HCT116 (cell line): Measurements from ENCODE around the gene BMPER. TPM values are rescaled to one million over a fixed set of nuclear protein-coding genes. Genes with fewer than 3 reads are reported as not detected.

Experiments used
- ATAC-seq: fragments of 200-7000 bp; cut with Tn5 transposase; 2 replicates; pipeline ENCODE4 v1.9.1; 2020; ENCODE audit warnings: mild to moderate bottlenecking, moderate library complexity
- BruUV-seq: library from RNA; stranded (reverse); fragments of 400-500 nt; replicated peaks from 2 replicates; lab custom pipeline; 2021; lab: Mats Ljungman, UMichigan
- CTCF ChIA-PET: fragments of 300-600 bp; sonication (Branson Sonifier 250); formaldehyde crosslinking; loops from one replicate; lab custom pipeline; 2021; ENCODE audit warnings: antibody characterized with exemption; lab: Charles Lee
- POLR2A ChIA-PET: fragments of 300-600, 350-600 bp; sonication (Branson Sonifier 250); formaldehyde crosslinking; loops from one replicate; lab custom pipeline; 2021; ENCODE audit warnings: antibody characterized with exemption; lab: Charles Lee
- RAD21 ChIA-PET, 2 experiments: fragments of 300-600 bp; sonication (Branson Sonifier 250); formaldehyde crosslinking; loops; one replicate each; lab custom pipeline; 2023; ENCODE audit warnings: low total read pairs in 2 of 2; ENCODE audit not compliant: uncharacterized antibody in 2 of 2, unreplicated experiment in 2 of 2, low non-redundant PET in 1 of 2; lab: Charles Lee
- DNase-seq: peaks from one replicate; pipeline ENCODE4 v3.0.0-alpha.2; 2010; ENCODE audit warnings: low read depth, low spot score
- H2AFZ ChIP-seq: fragments of 200-600 bp; shearing (Covaris generic), sonication (generic); 2 replicates; pipeline ENCODE4 v1.6.1; 2017; ENCODE audit warnings: low read depth, mixed run types, mixed read lengths, antibody characterized with exemption, low read length; ENCODE audit not compliant: poor library complexity, severe bottlenecking
- H3K27ac ChIP-seq: 2 replicates; pipeline ENCODE4 v1.5.1; 2012; ENCODE audit warnings: low read depth, low read length
- H3K27me3 ChIP-seq: fragments of 200-600 bp; sonication (generic); 2 replicates; pipeline ENCODE4 v1.6.1; 2016; ENCODE audit warnings: mixed run types, low read length, mixed read lengths; ENCODE audit not compliant: insufficient read depth
- H3K36me3 ChIP-seq, 2 experiments: fragments of 200-500 bp in 1 of 2; fragments of 200-600 bp in 1 of 2; sonication (Bioruptor generic) in 1 of 2; sonication (generic) in 1 of 2; 2 replicates each; pipeline versions ENCODE4 v1.5.1 to v1.6.1; 2014 to 2016; ENCODE audit warnings: low read length in 2 of 2, inconsistent platforms in 1 of 2, mixed read lengths in 1 of 2, mixed run types in 1 of 2; ENCODE audit not compliant: insufficient read depth in 2 of 2, control insufficient read depth in 1 of 2
- H3K4me1 ChIP-seq, 2 experiments: fragments of 200-600 bp in 1 of 2; sonication (generic) in 1 of 2; 2 replicates each; pipeline versions ENCODE4 v1.5.1 to v1.6.1; 2012 to 2017; ENCODE audit warnings: low read length in 2 of 2, inconsistent platforms in 1 of 2, mild to moderate bottlenecking in 1 of 2, mixed read lengths in 1 of 2, mixed run types in 1 of 2, moderate library complexity in 1 of 2; ENCODE audit not compliant: insufficient read depth in 2 of 2, control insufficient read depth in 1 of 2
- H3K4me2 ChIP-seq: fragments of 200-600 bp; sonication (generic); 2 replicates; pipeline ENCODE4 v1.6.1; 2017; ENCODE audit warnings: mixed run types, low read length, mixed read lengths
- H3K4me3 ChIP-seq, 2 experiments: fragments of 200-600 bp in 1 of 2; sonication (generic) in 1 of 2; replicated peaks in 1 of 2; 2 replicates each; pipeline ENCODE4 v1.5.1; 2011 to 2016; ENCODE audit warnings: low read length in 2 of 2, control low read depth in 1 of 2, low read depth in 1 of 2, mild to moderate bottlenecking in 1 of 2, mixed read lengths in 1 of 2, mixed run types in 1 of 2
- H3K79me2 ChIP-seq: fragments of 200-600 bp; sonication (generic); 2 replicates; pipeline ENCODE4 v1.6.1; 2017; ENCODE audit warnings: mild to moderate bottlenecking, mixed run types, low read length, moderate library complexity, mixed read lengths; ENCODE audit not compliant: insufficient read depth
- H3K9ac ChIP-seq: fragments of 200-600 bp; sonication (generic); 2 replicates; pipeline ENCODE4 v1.6.1; 2016; ENCODE audit warnings: low read length, mixed read lengths
- H3K9me2 ChIP-seq: fragments of 200-600 bp; sonication (generic), shearing (Covaris generic); 2 replicates; pipeline ENCODE4 v1.6.1; 2017; ENCODE audit warnings: mixed run types, mild to moderate bottlenecking, moderate library complexity; ENCODE audit not compliant: insufficient read depth
- H3K9me3 ChIP-seq, 2 experiments: fragments of 200-500 bp in 1 of 2; fragments of 200-600 bp in 1 of 2; sonication (Bioruptor generic) in 1 of 2; sonication (generic) in 1 of 2; 2 replicates each; pipeline ENCODE4 v1.6.1; 2014 to 2017; ENCODE audit warnings: low read length in 2 of 2, mixed read lengths in 2 of 2, inconsistent platforms in 1 of 2, low read depth in 1 of 2, mild to moderate bottlenecking in 1 of 2, mixed run types in 1 of 2, moderate library complexity in 1 of 2; ENCODE audit not compliant: control insufficient read depth in 1 of 2, insufficient read depth in 1 of 2
- H4K20me1 ChIP-seq: fragments of 200-600 bp; sonication (generic), shearing (Covaris generic); 2 replicates; pipeline ENCODE4 v1.6.1; 2017; ENCODE audit warnings: mixed run types, mild to moderate bottlenecking, moderate library complexity; ENCODE audit not compliant: insufficient read depth
- EZH2phosphoT487 ChIP-seq: fragments of 200-600 bp; IDR thresholded peaks from 2 replicates; pipeline ENCODE4 v1.6.1; 2018; ENCODE audit warnings: antibody characterized with exemption, borderline replicate concordance
- FOSL1 ChIP-seq: IDR thresholded peaks from 2 replicates; pipeline ENCODE4 v1.6.1; 2012; ENCODE audit warnings: low read depth
- JUND ChIP-seq: IDR thresholded peaks from 2 replicates; pipeline ENCODE4 v1.6.1; 2012
- SIN3A ChIP-seq: IDR thresholded peaks from 2 replicates; pipeline ENCODE4 v1.6.1; 2012; ENCODE audit warnings: low read depth
- SRF ChIP-seq: IDR thresholded peaks from 2 replicates; pipeline ENCODE4 v1.6.1; 2012; ENCODE audit warnings: low read depth
- TCF7L2 ChIP-seq: IDR thresholded peaks from 2 replicates; pipeline ENCODE4 v1.7.0; 2011; ENCODE audit warnings: borderline replicate concordance, inconsistent platforms; ENCODE audit not compliant: insufficient read depth, insufficient read length; ENCODE audit errors: extremely low read depth
- intact Hi-C: fragments of 100-400 bp; cut with micrococcal nuclease; formaldehyde crosslinking; loops from 2 replicates; pipeline ENCODE4 v1.10.0; 2022
- total RNA-seq: library from RNA; stranded (reverse); gene quantifications from one replicate; pipeline ENCODE4 v1.2.1, GENCODE V29; 2021; ENCODE audit not compliant: unreplicated experiment
- TF ChIP-seq, protein P1 (sequence below): IDR thresholded peaks from 2 replicates; pipeline ENCODE4 v1.6.1; 2011; ENCODE audit warnings: mild to moderate bottlenecking, low read length, moderate library complexity; ENCODE audit not compliant: insufficient replicate concordance; ENCODE audit errors: extremely low read depth
- TF ChIP-seq, protein P2 (sequence below): IDR thresholded peaks from 2 replicates; pipeline ENCODE4 v1.6.1; 2012

Gene BMPER
- total RNA-seq, 1 experiment from 2014 or later: not detected

DNA sequence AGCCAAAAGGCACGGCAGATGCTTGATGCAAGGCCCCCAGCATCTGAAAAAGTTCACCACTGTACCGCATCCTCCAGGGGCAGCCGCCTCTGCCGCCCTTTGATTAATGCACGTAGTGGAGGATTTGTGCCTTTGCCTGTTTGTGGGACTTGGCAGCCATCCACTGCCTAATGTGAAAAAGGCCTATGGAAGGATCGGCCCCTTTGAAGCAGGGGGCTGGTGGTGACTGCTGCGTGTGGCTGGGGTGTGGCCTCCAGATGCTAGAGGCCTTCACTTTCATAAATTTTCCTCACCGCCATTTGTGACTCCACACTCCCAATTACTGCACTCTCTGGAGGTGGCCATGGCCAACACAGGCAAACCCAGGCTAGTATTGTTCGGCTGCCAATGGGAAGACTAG lies 226.0 kb downstream of the BMPER start:
- RAD21 ChIA-PET: no interaction called here
- H3K27me3 ChIP-seq: no peaks in the 10 kb centered on the region
- H3K79me2 ChIP-seq: no peaks in the 10 kb centered on the region
- DNase-seq (no peak), ATAC-seq (no peak)
- no peaks in the 10 kb centered on the region for H3K9me3 ChIP-seq
- no peak overlapping the region for H3K4me3 ChIP-seq
- CTCF ChIA-PET: no interaction called here
- BruUV-seq: no TSS peak
- no peak overlapping the region for H3K9ac ChIP-seq
- H3K9me2 ChIP-seq: no peaks in the 10 kb centered on the region
- H2AFZ ChIP-seq: no peak overlapping the region
- no peaks in the 10 kb centered on the region for H4K20me1 ChIP-seq
- no peak overlapping the region for H3K4me2 ChIP-seq
- TF ChIP-seq FOSL1 (no peak), SIN3A (no peak), JUND (no peak), EZH2phosphoT487 (no peak), TCF7L2 (no peak), SRF (no peak)
- TF ChIP-seq, protein P1, sequence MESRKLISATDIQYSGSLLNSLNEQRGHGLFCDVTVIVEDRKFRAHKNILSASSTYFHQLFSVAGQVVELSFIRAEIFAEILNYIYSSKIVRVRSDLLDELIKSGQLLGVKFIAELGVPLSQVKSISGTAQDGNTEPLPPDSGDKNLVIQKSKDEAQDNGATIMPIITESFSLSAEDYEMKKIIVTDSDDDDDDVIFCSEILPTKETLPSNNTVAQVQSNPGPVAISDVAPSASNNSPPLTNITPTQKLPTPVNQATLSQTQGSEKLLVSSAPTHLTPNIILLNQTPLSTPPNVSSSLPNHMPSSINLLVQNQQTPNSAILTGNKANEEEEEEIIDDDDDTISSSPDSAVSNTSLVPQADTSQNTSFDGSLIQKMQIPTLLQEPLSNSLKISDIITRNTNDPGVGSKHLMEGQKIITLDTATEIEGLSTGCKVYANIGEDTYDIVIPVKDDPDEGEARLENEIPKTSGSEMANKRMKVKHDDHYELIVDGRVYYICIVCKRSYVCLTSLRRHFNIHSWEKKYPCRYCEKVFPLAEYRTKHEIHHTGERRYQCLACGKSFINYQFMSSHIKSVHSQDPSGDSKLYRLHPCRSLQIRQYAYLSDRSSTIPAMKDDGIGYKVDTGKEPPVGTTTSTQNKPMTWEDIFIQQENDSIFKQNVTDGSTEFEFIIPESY: no peak
- TF ChIP-seq, protein P2, sequence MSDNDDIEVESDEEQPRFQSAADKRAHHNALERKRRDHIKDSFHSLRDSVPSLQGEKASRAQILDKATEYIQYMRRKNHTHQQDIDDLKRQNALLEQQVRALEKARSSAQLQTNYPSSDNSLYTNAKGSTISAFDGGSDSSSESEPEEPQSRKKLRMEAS: no peak
- H3K36me3 ChIP-seq: no peaks in the 10 kb centered on the region
- POLR2A ChIA-PET: no interaction called here
- no peaks in the 10 kb centered on the region for H3K4me1 ChIP-seq
- H3K27ac ChIP-seq: no peak overlapping the region
- intact Hi-C loops: no loop called here
